Mesenchymal stem cell (in vitro differentiated cells and primary cell): Measurements from ENCODE around the gene XCL2.
"Not testable (repeated sequence)": the region's sequence is repeated elsewhere in the genome, so short reads cannot be mapped to it uniquely, and the experiment has no call there.

ENCODE experiments used
- DNase-seq: peaks from one replicate; pipeline ENCODE4 v3.0.0-alpha.2; 2013
- H2AFZ ChIP-seq: one replicate; pipeline ENCODE4 v1.6.1; 2013; ENCODE audit warnings: low read depth, mild to moderate bottlenecking, control low read depth, inconsistent platforms, low read length, moderate library complexity
- H2AK5ac ChIP-seq: 2 replicates; pipeline ENCODE4 v1.6.1; 2013; ENCODE audit warnings: low read length, moderate library complexity, mild to moderate bottlenecking, inconsistent platforms; ENCODE audit not compliant: severe bottlenecking
- H2BK120ac ChIP-seq: one replicate; pipeline ENCODE4 v1.6.1; 2013; ENCODE audit warnings: low read depth, mild to moderate bottlenecking, inconsistent platforms, low read length, moderate library complexity
- H2BK12ac ChIP-seq, 2 experiments: one replicate each; pipeline ENCODE4 v1.6.1; 2013; ENCODE audit warnings: inconsistent platforms in 2 of 2, low read length in 2 of 2, mild to moderate bottlenecking in 2 of 2, moderate library complexity in 2 of 2, control low read depth in 1 of 2
- H2BK15ac ChIP-seq: one replicate; pipeline ENCODE4 v1.6.1; 2013; ENCODE audit warnings: mild to moderate bottlenecking, low read depth, inconsistent platforms; ENCODE audit not compliant: poor library complexity, severe bottlenecking
- H2BK5ac ChIP-seq: 2 replicates; pipeline ENCODE4 v1.6.1; 2013; ENCODE audit warnings: low read depth, mild to moderate bottlenecking, low read length, control low read depth, inconsistent platforms; ENCODE audit not compliant: poor library complexity, severe bottlenecking
- H3K14ac ChIP-seq, 2 experiments: one replicate each; pipeline ENCODE4 v1.6.1; 2013; ENCODE audit warnings: inconsistent platforms in 2 of 2, low read length in 2 of 2, control low read depth in 1 of 2, mild to moderate bottlenecking in 1 of 2, moderate library complexity in 1 of 2
- H3K18ac ChIP-seq, 2 experiments: one replicate each; pipeline ENCODE4 v1.6.1; 2013; ENCODE audit warnings: inconsistent platforms in 2 of 2, low read length in 2 of 2, control low read depth in 1 of 2, low read depth in 1 of 2, mild to moderate bottlenecking in 1 of 2
- H3K23ac ChIP-seq, 2 experiments: one replicate each; pipeline ENCODE4 v1.6.1; 2013; ENCODE audit warnings: inconsistent platforms in 2 of 2, low read length in 2 of 2, mild to moderate bottlenecking in 2 of 2, moderate library complexity in 2 of 2, control low read depth in 1 of 2
- H3K27ac ChIP-seq: 2 replicates; pipeline ENCODE4 v1.5.1; 2013; ENCODE audit warnings: mild to moderate bottlenecking, moderate library complexity, low read length, control low read depth, inconsistent platforms; ENCODE audit not compliant: poor library complexity, severe bottlenecking
- H3K27me3 ChIP-seq, 2 experiments: 2 replicates each; pipeline versions ENCODE4 v1.6.1 to v1.7.0; 2013; ENCODE audit warnings: low read length in 2 of 2, mild to moderate bottlenecking in 2 of 2, moderate library complexity in 2 of 2, control low read depth in 1 of 2, inconsistent platforms in 1 of 2; ENCODE audit not compliant: control insufficient read depth in 1 of 2, insufficient read depth in 1 of 2
- H3K36me3 ChIP-seq, 2 experiments: 2 replicates each; pipeline versions ENCODE4 v1.6.1 to v1.7.0; 2013; ENCODE audit warnings: low read length in 2 of 2, control low read depth in 1 of 2, inconsistent platforms in 1 of 2, low read depth in 1 of 2, mild to moderate bottlenecking in 1 of 2; ENCODE audit not compliant: insufficient read depth in 2 of 2, control insufficient read depth in 1 of 2
- H3K4ac ChIP-seq, 2 experiments: one replicate each; pipeline ENCODE4 v1.6.1; 2013; ENCODE audit warnings: inconsistent platforms in 2 of 2, low read length in 2 of 2, mild to moderate bottlenecking in 2 of 2, moderate library complexity in 2 of 2, control low read depth in 1 of 2, low read depth in 1 of 2
- H3K4me1 ChIP-seq: 2 replicates; pipeline ENCODE4 v1.6.1; 2013; ENCODE audit warnings: low read depth, low read length, control low read depth; ENCODE audit not compliant: control insufficient read depth, insufficient read depth
- H3K4me2 ChIP-seq: 2 replicates; pipeline ENCODE4 v1.6.1; 2013; ENCODE audit warnings: low read length, mild to moderate bottlenecking, inconsistent platforms; ENCODE audit not compliant: poor library complexity, severe bottlenecking
- H3K4me3 ChIP-seq, 2 experiments: 2 replicates each; pipeline versions ENCODE4 v1.5.1 to v1.7.0; 2013; ENCODE audit warnings: low read length in 2 of 2, mild to moderate bottlenecking in 2 of 2, control low read depth in 1 of 2, low read depth in 1 of 2; ENCODE audit not compliant: insufficient read depth in 1 of 2
- H3K79me1 ChIP-seq: replicated peaks from 2 replicates; pipeline ENCODE4 v1.6.1; 2013; ENCODE audit warnings: mild to moderate bottlenecking, control low read depth, low read length, inconsistent platforms; ENCODE audit not compliant: poor library complexity, severe bottlenecking
- H3K9ac ChIP-seq: 2 replicates; pipeline ENCODE4 v1.7.0; 2013; ENCODE audit warnings: mild to moderate bottlenecking, low read length, moderate library complexity
- H3K9me3 ChIP-seq: 2 replicates; pipeline ENCODE4 v1.7.0; 2013; ENCODE audit warnings: mild to moderate bottlenecking, low read length; ENCODE audit not compliant: control insufficient read depth
- H4K8ac ChIP-seq: one replicate; pipeline ENCODE4 v1.6.1; 2013; ENCODE audit warnings: inconsistent platforms, mild to moderate bottlenecking, low read length, moderate library complexity
- H4K91ac ChIP-seq: one replicate; pipeline ENCODE4 v1.6.1; 2013; ENCODE audit warnings: mild to moderate bottlenecking, low read length, inconsistent platforms
- WGBS: methylation state at CpG from one replicate; pipeline ENCODE4 v1.1.7; 2013; ENCODE audit warnings: mixed read lengths; 5-methylcytosine and 5-hydroxymethylcytosine counted together

Gene XCL2

GRCh38 chr1:168576245-168576688, 32.5 kb upstream of the XCL2 start, which contains the start of gene XCL1:
TSS of gene XCL1 (plus strand) at chr1:168576605. CDS start at chr1:168576638, 33 bp downstream.
- not testable (repeated sequence) for H2BK5ac ChIP-seq, H2BK12ac ChIP-seq, H4K91ac ChIP-seq, H3K36me3 ChIP-seq, H3K14ac ChIP-seq, H3K9ac ChIP-seq, H3K23ac ChIP-seq, H2BK15ac ChIP-seq, H3K4me1 ChIP-seq, H4K8ac ChIP-seq, H2BK120ac ChIP-seq, H2AK5ac ChIP-seq, H3K18ac ChIP-seq, H3K27me3 ChIP-seq, H3K27ac ChIP-seq, H3K9me3 ChIP-seq, DNase-seq, H3K79me1 ChIP-seq, H3K4me2 ChIP-seq, H3K4me3 ChIP-seq, H3K4ac ChIP-seq, H2AFZ ChIP-seq
- 83% methylated on average over 2 of the region's 6 CpGs for WGBS

- not testable (repeated sequence) for H4K8ac ChIP-seq, H3K4me3 ChIP-seq, H2BK12ac ChIP-seq, H2AFZ ChIP-seq, H3K4me2 ChIP-seq, H3K23ac ChIP-seq, H3K9ac ChIP-seq, H3K4me1 ChIP-seq, H3K18ac ChIP-seq, H2BK120ac ChIP-seq, H3K27me3 ChIP-seq, H4K91ac ChIP-seq, H3K79me1 ChIP-seq, H2AK5ac ChIP-seq, H3K9me3 ChIP-seq, H2BK15ac ChIP-seq, H3K27ac ChIP-seq, H3K4ac ChIP-seq, H2BK5ac ChIP-seq, H3K14ac ChIP-seq, H3K36me3 ChIP-seq
- peak; percentile 42 for DNase-seq
- 0% methylated on average over 2 of the region's 4 CpGs for WGBS
Observed at GRCh38 chr1:168574234-168574633, 30.4 kb upstream of the XCL2 start.

GRCh38 chr1:168572633-168573032, 28.8 kb upstream of the XCL2 start:
- Histone ChIP-seq H4K8ac (no peak overlapping the region), H2AFZ (no peak overlapping the region), H3K9ac (no peak overlapping the region), H3K27ac (no peak overlapping the region), H3K18ac (no peak overlapping the region), H3K79me1 (no peaks in the 10 kb centered on the region), H2BK12ac (no peak overlapping the region), H4K91ac (no peak overlapping the region), H3K36me3 (no peaks in the 10 kb centered on the region), H2BK5ac (no peak overlapping the region), H3K4me3 (no peak overlapping the region), H3K23ac (no peak overlapping the region), H2BK15ac (no peak overlapping the region), H3K27me3 (no peaks in the 10 kb centered on the region), H3K4me2 (no peak overlapping the region), H2AK5ac (no peak overlapping the region), H2BK120ac (no peak overlapping the region), H3K14ac (no peak overlapping the region), H3K9me3 (no peaks in the 10 kb centered on the region), H3K4ac (no peak overlapping the region), H3K4me1 (no peaks in the 10 kb centered on the region)
- WGBS, result 96% methylated on average over 3 of the region's 3 CpGs
- no peak for DNase-seq

- H4K8ac ChIP-seq, result no peak overlapping the region
- H3K4ac ChIP-seq, result no peak overlapping the region
- DNase-seq, result no peak
- H2BK5ac ChIP-seq, result no peak overlapping the region
- no peak overlapping the region for H2BK15ac ChIP-seq
- H3K4me2 ChIP-seq, result no peak overlapping the region
- H2AFZ ChIP-seq, result no peak overlapping the region
- H3K4me1 ChIP-seq, result no peaks in the 10 kb centered on the region
- H2BK12ac ChIP-seq, result no peak overlapping the region
- H3K27me3 ChIP-seq, result no peaks in the 10 kb centered on the region
- no peaks in the 10 kb centered on the region for H3K9me3 ChIP-seq
- WGBS, result 73% methylated on average over 3 of the region's 3 CpGs
- no peaks in the 10 kb centered on the region for H3K36me3 ChIP-seq
- H3K14ac ChIP-seq, result no peak overlapping the region
- H2BK120ac ChIP-seq, result no peak overlapping the region
- H3K18ac ChIP-seq, result no peak overlapping the region
- H3K27ac ChIP-seq, result no peak overlapping the region
- no peaks in the 10 kb centered on the region for H3K79me1 ChIP-seq
- no peak overlapping the region for H2AK5ac ChIP-seq
- H3K4me3 ChIP-seq, result no peak overlapping the region
- H4K91ac ChIP-seq, result no peak overlapping the region
- H3K23ac ChIP-seq, result no peak overlapping the region
- no peak overlapping the region for H3K9ac ChIP-seq
Observed at GRCh38 chr1:168570652-168571051, 26.9 kb upstream of the XCL2 start.
